SK-N-MC (cell line): ENCODE results near the gene PRR36.
A peak's percentile ranks its signal among the peaks of the same experiment; 100 is the strongest.

Source experiments
- DNase-seq: peaks from one replicate; pipeline ENCODE4 v3.0.0-alpha.2; 2011; ENCODE audit warnings: low read depth, low spot score
- H3K27ac ChIP-seq: fragments of 200-600 bp; sonication (generic); 2 replicates; pipeline ENCODE4 v1.5.1; 2016; ENCODE audit warnings: mixed run types
- H3K36me3 ChIP-seq: fragments of 200-600 bp; sonication (generic); 2 replicates; pipeline ENCODE4 v1.6.1; 2017; ENCODE audit warnings: antibody characterized with exemption, low read length, mixed read lengths; ENCODE audit not compliant: insufficient read depth
- H3K4me3 ChIP-seq: fragments of 200-600 bp; sonication (generic); 2 replicates; pipeline ENCODE4 v1.5.1; 2016
- H3K9ac ChIP-seq: fragments of 200-600 bp; sonication (generic); 2 replicates; pipeline ENCODE4 v1.8.0; 2017; ENCODE audit warnings: mixed run types, mixed read lengths; ENCODE audit not compliant: insufficient read length
- H3K9me3 ChIP-seq: fragments of 200-600 bp; sonication (generic); 2 replicates; pipeline ENCODE4 v1.6.1; 2017; ENCODE audit warnings: low read depth, mild to moderate bottlenecking, antibody characterized with exemption, low read length, moderate library complexity, mixed read lengths
- EZH2 ChIP-seq: fragments of 200-600 bp; sonication (generic); IDR thresholded peaks from one replicate; pipeline ENCODE4 v1.6.1; 2017; ENCODE audit warnings: antibody characterized with exemption
- FOXP2 ChIP-seq: optimal IDR thresholded peaks from 2 replicates; pipeline ENCODE3; 2011; ENCODE audit warnings: mild to moderate bottlenecking, moderate library complexity; ENCODE audit not compliant: insufficient read depth; ENCODE audit errors: extremely low read length, control extremely low read depth
- POLR2AphosphoS5 ChIP-seq: IDR thresholded peaks from 2 replicates; pipeline ENCODE4 v1.6.1; 2012; ENCODE audit warnings: mild to moderate bottlenecking, low read depth, low read length, borderline replicate concordance

Gene PRR36

GRCh38 chr19:7872306-7873204 is 1.6 kb downstream of the PRR36 start:
- Histone ChIP-seq H3K9ac (no peak overlapping the region), H3K9me3 (no peaks in the 10 kb centered on the region), H3K27ac (no peak overlapping the region), H3K4me3 (no peak overlapping the region), H3K36me3 (no peaks in the 10 kb centered on the region)
- DNase-seq, result no peak
- no peak for TF ChIP-seq POLR2AphosphoS5
- no peak for TF ChIP-seq FOXP2
- TF ChIP-seq EZH2, result no peak

DNA sequence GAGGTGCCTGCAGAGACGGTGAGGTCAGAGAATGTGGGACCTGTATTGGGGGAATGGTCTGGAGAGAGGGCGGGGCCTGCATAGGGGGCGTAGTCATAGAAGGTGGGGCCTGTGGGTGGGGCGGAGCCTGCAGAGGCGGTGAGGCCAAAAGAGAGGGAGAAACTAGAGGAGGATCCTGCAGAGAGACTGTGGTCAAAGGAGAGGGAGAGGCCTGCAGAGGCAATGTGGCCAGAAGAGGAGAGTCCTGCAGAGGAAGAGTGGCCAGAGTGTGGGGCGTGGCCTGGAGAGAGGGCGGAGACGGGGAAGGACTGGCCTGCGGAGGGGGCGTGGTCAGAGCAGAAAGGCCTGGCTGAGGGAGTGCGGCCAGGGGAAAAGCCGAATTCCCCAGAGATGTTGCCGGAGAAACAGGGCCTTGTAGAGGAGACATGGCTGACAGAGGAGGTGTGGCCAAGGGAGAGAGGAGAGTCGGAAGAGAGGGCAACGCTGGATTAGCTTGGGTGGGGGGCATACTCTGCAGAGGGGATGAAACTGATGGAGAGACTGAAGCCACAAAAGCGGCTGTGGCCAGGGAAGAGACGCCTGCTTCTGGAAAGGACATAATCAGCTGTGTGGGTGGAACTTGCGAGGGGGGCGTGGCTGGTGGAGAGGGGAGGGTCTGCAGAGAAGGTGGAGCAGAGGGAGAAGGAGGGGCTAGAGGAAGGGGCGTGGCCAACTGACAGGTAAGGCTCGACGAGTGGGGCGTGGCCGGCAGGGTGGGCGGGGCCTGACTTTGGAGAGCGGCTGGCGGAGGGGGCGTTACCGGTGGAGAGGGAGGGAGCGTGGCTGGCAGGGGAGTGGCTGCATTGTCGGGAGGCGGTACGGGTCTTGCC is 2.5 kb downstream of the PRR36 start:
- Histone ChIP-seq H3K4me3 (peak overlapping the region; percentile 60), H3K27ac (peak overlapping the region; percentile 76; the same call in 1 of the 2 replicates), H3K9ac (no peak overlapping the region), H3K9me3 (no peaks in the 10 kb centered on the region), H3K36me3 (no peaks in the 10 kb centered on the region)
- DNase-seq, result peak; percentile 92
- TF ChIP-seq FOXP2 (peak; percentile 37), EZH2 (no peak), POLR2AphosphoS5 (0 out of 2 replicates have a peak, but pooled peaks have one; percentile 38)

GRCh38 chr19:7870571-7871436 is 3.4 kb downstream of the PRR36 start:
- Histone ChIP-seq H3K9me3 (no peaks in the 10 kb centered on the region), H3K36me3 (no peaks in the 10 kb centered on the region), H3K27ac (peak overlapping the region; percentile 76; the same call in 1 of the 2 replicates), H3K4me3 (peak overlapping the region; percentile 60), H3K9ac (no peak overlapping the region)
- DNase-seq, result peak; percentile 83
- TF ChIP-seq FOXP2 (peak; percentile 10), POLR2AphosphoS5 (no peak), EZH2 (no peak)

DNA sequence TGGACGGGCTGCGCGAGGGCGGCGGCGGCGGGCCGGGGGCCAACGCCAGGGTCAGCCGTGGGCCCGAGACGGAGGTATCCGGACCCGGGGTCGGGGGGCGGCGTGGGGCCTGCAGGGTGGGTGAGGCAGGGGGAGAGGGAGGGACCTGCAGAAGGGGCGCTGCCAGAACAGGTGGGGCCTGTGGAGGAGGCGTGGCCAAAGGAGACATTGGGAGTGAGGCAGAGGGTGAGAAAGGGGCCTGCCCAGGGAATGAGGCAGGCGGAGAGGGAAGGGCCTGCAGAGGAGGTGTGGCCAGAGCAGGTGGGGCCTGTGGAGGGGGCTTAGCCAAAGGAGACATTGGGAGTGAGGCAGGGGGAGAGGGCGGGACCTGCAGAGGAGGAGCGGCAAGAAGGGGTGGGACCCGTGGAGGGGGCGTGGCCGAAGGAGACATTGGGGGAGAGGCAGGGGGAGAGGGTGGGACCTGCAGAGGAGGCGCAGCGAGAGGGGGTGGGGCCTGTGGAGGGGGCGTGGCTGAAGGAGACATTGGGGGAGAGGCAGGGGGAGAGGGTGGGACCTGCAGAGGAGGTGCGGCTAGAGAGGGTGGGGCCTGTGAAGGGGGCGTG is 4.2 kb downstream of the PRR36 start:
- Histone ChIP-seq H3K9me3 (no peaks in the 10 kb centered on the region), H3K36me3 (no peaks in the 10 kb centered on the region), H3K4me3 (peak overlapping the region; percentile 80), H3K27ac (peak overlapping the region; percentile 81), H3K9ac (no peak overlapping the region)
- peak; percentile 84 for DNase-seq
- TF ChIP-seq POLR2AphosphoS5 (no peak), FOXP2 (no peak), EZH2 (no peak)

- no peaks in the 10 kb centered on the region for H3K36me3 ChIP-seq
- DNase-seq, result no peak
- no peak overlapping the region for H3K9ac ChIP-seq
- TF ChIP-seq FOXP2 (peak; percentile 33), POLR2AphosphoS5 (no peak)
- peak overlapping the region; percentile 80 for H3K4me3 ChIP-seq
- H3K9me3 ChIP-seq, result no peaks in the 10 kb centered on the region
- peak overlapping the region; percentile 81 for H3K27ac ChIP-seq
Measured at GRCh38 chr19:7869453-7869909, 4.7 kb downstream of the PRR36 start.

GRCh38 chr19:7868671-7869452 is 5.3 kb downstream of the PRR36 start:
- no peak for DNase-seq
- Histone ChIP-seq H3K9me3 (no peaks in the 10 kb centered on the region), H3K4me3 (peak overlapping the region; percentile 80), H3K9ac (no peak overlapping the region), H3K36me3 (no peaks in the 10 kb centered on the region), H3K27ac (peak overlapping the region; percentile 64; the same call in 1 of the 2 replicates)
- TF ChIP-seq FOXP2 (no peak), POLR2AphosphoS5 (no peak), EZH2 (no peak)

- TF ChIP-seq POLR2AphosphoS5 (no peak), FOXP2 (no peak), EZH2 (no peak)
- Histone ChIP-seq H3K36me3 (no peaks in the 10 kb centered on the region), H3K9ac (no peak overlapping the region), H3K9me3 (no peaks in the 10 kb centered on the region), H3K27ac (no peak overlapping the region), H3K4me3 (peak overlapping the region; percentile 80)
- no peak for DNase-seq
Measured at GRCh38 chr19:7868326-7868670, 5.9 kb downstream of the PRR36 start.
